Measurements from ENCODE around the gene NINJ2. TPM values are rescaled to one million over a fixed set of nuclear protein-coding genes. Genes with fewer than 3 reads are reported as not detected.

The NINJ2 gene
- total RNA-seq, 2 donors from 2014 or later: 2.1 to 4.2 TPM

DNA sequence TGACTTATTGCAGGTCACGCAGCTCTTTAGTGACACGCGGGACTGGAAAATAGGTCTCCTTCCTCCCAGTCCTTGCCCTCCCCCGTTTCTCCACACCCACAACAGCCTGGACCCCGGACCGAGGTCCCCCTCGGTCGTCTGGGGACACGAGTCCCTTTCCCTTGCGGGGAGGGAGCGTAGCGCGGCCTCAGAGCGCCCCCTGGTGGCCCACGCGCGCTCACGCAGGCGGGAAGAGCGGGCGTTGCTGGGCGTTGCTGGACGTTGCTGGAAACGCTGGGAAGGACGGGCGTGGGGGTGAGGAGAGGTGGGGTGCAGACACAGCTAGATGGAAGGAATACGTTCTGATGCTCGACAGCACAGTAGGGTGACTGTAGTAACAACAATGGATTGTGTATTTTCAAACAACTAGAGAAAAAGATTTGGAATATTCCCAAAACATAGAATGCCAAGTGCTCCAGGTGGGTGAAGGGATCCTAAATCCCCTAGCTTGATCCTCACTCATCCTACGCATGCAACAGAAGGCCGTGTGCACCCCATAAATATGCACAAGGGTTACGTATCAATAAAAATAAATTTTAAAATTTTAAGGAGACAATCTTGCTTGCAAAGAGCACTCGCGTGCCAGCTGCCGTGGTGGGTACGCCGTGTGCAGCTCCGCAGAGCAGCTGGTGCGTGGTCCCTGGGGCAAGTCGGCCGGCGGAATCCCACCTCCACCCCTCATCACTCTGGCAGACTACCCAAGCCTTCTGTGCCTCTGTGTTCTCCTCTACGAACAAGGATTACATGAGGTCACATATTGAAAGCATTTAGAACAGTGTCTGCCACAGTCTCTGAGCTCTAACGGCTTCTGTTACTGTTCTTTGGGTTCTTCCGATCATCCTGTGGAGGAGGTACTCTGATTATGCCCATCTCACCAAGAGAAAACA is 116.1 kb downstream of the NINJ2 start:
- no peaks in the 10 kb centered on the region for H3K9me3 ChIP-seq

DNA sequence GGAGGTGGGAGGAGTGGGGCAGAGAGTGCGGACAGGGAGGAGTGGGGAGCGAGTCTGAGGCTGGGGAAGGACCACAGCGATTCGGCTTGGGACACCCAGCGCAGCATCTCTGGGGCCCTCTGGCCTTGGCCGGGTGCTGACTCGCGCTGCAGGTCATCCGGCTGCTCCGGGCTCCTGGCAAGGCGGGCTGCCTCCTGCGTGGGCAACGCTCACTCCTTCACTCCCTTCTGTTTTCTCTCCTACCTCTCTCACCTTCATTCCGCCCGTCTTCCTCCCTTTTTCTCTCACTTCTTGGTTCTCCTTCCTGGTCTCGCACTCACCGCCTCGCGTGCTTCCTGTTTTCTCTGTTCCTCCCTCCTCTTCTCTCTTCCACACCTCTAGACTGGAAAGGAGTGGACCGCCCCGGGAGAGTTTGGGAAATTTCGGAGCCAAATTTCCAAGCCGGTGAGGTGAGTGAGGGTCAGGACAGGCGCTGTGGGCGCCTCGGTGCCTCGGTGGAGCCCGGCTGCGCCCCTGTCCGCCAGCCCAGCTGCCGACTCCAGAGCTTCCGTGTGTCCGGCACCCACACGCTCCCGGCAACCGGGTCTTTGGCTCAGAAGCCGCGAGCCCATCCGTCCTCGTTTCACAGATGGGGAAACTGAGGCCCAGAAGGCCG is 116.9 kb downstream of the NINJ2 start:
- intact Hi-C loops (cut with DNase I): loop anchor here (5.0 kb wide), 1 partner anchor 94 kb away; no protein-coding TSS in a partner anchor
- Histone ChIP-seq H3K9me3 (no peaks in the 10 kb centered on the region), H3K4me3 (no peak overlapping the region), H3K36me3 (no peaks in the 10 kb centered on the region), H3K27me3 (no peaks in the 10 kb centered on the region), H3K27ac (no peak overlapping the region), H3K9ac (ENCODE audit: low read depth in 2 of 2, low read length in 2 of 2) (no peak overlapping the region), H3K4me1 (peaks cover under 1% of the 10 kb centered on the region)
- TF ChIP-seq, protein P1, sequence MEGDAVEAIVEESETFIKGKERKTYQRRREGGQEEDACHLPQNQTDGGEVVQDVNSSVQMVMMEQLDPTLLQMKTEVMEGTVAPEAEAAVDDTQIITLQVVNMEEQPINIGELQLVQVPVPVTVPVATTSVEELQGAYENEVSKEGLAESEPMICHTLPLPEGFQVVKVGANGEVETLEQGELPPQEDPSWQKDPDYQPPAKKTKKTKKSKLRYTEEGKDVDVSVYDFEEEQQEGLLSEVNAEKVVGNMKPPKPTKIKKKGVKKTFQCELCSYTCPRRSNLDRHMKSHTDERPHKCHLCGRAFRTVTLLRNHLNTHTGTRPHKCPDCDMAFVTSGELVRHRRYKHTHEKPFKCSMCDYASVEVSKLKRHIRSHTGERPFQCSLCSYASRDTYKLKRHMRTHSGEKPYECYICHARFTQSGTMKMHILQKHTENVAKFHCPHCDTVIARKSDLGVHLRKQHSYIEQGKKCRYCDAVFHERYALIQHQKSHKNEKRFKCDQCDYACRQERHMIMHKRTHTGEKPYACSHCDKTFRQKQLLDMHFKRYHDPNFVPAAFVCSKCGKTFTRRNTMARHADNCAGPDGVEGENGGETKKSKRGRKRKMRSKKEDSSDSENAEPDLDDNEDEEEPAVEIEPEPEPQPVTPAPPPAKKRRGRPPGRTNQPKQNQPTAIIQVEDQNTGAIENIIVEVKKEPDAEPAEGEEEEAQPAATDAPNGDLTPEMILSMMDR (IDR thresholded peaks at IDR 0.05): no peak
- no peak for DNase-seq

More for the DNA sequence above, 116.1 kb downstream of the NINJ2 start:
- Histone ChIP-seq H3K9ac (ENCODE audit: low read depth in 2 of 2, low read length in 2 of 2) (peak overlapping the region in 1 of 2 donors; percentile 30), H3K36me3 (no peaks in the 10 kb centered on the region), H3K27ac (no peak overlapping the region), H3K4me1 (no peaks in the 10 kb centered on the region), H3K27me3 (no peaks in the 10 kb centered on the region), H3K4me3 (no peak overlapping the region)
- peak; percentile 73 for DNase-seq
- TF ChIP-seq, protein P1 (IDR thresholded peaks at IDR 0.05): peak; percentile 99
- intact Hi-C loops (cut with DNase I): loop anchor here (5.0 kb wide), 1 partner anchor 95 kb away; no protein-coding TSS in a partner anchor

DNA sequence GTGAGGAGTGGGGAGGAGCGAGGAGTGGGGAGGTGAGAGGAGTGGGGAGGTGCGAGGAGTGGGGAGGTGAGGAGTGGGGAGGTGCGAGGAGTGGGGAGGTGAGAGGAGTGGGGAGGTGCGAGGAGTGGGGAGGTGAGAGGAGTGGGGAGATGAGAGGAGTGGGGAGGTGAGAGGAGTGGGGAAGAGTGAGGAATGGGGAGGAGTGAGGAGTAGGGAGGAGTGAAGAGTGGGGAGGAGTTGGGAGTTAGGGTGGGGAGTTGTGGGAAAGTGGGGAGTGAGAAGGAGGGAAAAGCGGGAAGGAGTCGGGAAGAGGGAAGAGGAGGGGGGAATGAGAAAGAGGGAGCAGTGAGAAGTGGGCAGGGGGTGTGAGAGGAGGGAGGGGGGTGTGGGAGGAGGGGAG is 117.4 kb downstream of the NINJ2 start:
- H3K27ac ChIP-seq: no peak overlapping the region
- H3K27me3 ChIP-seq: no peaks in the 10 kb centered on the region
- peaks cover 4% of the 10 kb centered on the region for H3K4me1 ChIP-seq
- H3K9ac ChIP-seq (ENCODE audit: low read depth in 2 of 2, low read length in 2 of 2): no peak overlapping the region
- no peaks in the 10 kb centered on the region for H3K9me3 ChIP-seq
- no peaks in the 10 kb centered on the region for H3K36me3 ChIP-seq
- intact Hi-C loops (cut with DNase I): loop anchor here (5.0 kb wide), 1 partner anchor 94 kb away; no protein-coding TSS in a partner anchor
- TF ChIP-seq, protein P1 (IDR thresholded peaks at IDR 0.05): no peak
- no peak overlapping the region for H3K4me3 ChIP-seq
- DNase-seq: no peak

DNA sequence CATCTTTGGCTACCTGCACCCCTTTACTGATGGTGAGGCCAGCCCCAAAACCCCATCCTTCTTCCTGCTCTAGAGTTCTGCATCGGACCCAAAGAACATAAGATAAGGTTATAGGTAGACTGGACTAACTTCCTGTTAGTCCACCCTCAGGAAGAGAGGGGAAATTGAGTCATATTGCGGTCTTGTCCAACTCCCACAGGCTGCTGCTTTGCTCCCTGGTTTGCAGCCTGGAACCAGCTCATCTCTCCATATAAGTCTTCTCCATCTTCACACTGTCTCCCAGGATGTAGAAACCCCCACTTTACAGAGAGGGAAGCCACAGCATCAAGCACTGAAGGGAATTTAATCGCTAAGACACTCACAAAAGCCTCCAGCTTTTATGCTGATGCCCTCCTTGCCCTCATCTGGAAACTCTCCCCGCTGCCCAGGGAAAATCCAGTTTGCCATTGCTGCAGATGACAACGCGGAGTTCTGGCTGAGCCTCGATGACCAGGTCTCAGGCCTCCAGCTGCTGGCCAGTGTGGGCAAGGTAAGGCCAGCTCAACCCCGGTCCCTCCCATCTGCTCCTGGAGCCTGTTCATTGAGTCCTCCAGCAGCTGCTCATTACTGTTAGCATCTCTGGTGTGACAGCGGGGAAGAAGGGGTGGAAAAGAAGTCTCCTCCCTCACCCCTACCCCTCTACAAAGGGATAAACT is 118.2 kb downstream of the NINJ2 start:
- TF ChIP-seq, protein P1 (IDR thresholded peaks at IDR 0.05): no peak
- DNase-seq: no peak

DNA sequence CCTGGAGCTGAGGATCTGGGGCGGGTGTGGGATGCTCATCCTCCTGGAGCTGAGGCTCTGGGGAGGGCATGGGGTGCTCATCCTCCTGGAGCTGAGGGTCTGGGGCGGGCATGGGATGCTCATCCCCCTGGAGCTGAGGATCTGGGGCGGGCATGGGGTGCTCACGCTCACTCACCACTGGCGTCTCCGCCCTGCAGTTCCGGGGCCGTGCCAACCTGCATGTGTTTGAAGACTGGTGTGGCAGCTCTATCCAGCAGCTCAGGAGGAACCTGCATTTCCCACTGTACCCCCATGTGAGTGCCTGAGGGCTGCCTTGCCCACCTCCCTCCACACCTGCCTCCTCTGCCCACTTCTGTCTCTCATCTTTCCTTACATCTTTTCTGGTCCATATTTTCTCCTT is 119.1 kb downstream of the NINJ2 start:
- DNase-seq: no peak
- no peaks in the 10 kb centered on the region for H3K36me3 ChIP-seq
- peaks cover 7% of the 10 kb centered on the region for H3K4me1 ChIP-seq
- H3K27me3 ChIP-seq: no peaks in the 10 kb centered on the region
- H3K9ac ChIP-seq (ENCODE audit: low read depth in 2 of 2, low read length in 2 of 2): no peak overlapping the region
- no peak overlapping the region for H3K4me3 ChIP-seq
- no peak overlapping the region for H3K27ac ChIP-seq
- no peaks in the 10 kb centered on the region for H3K9me3 ChIP-seq
- intact Hi-C loops (cut with DNase I): no loop called here
- TF ChIP-seq, protein P1 (IDR thresholded peaks at IDR 0.05): no peak

More for the DNA sequence above, 118.2 kb downstream of the NINJ2 start:
- Histone ChIP-seq H3K36me3 (no peaks in the 10 kb centered on the region), H3K4me3 (no peak overlapping the region), H3K9me3 (no peaks in the 10 kb centered on the region), H3K4me1 (peaks cover 4% of the 10 kb centered on the region), H3K27ac (no peak overlapping the region), H3K27me3 (no peaks in the 10 kb centered on the region), H3K9ac (ENCODE audit: low read depth in 2 of 2, low read length in 2 of 2) (no peak overlapping the region)
- intact Hi-C loops (cut with DNase I): loop anchor here (5.0 kb wide), 1 partner anchor 93 kb away; no protein-coding TSS in a partner anchor
